GM23338 (cell line): ENCODE measurements around the gene COL2A1. TPM values are rescaled to one million over a fixed set of nuclear protein-coding genes. Genes with fewer than 3 reads are reported as not detected.

ENCODE experiments used
- ATAC-seq: fragments of 200-7000 bp; cut with Tn5 transposase; 3 replicates; pipeline ENCODE4 v1.9.1; 2020
- DNase-seq: peaks from one replicate; pipeline ENCODE4 v3.0.0-alpha.2; 2015; ENCODE audit warnings: low spot score
- H2AFZ ChIP-seq: fragments of 200-600 bp; sonication (generic); 2 replicates; pipeline ENCODE4 v1.8.0; 2016; ENCODE audit warnings: antibody characterized with exemption, mild to moderate bottlenecking, moderate library complexity
- H3F3A ChIP-seq: fragments of 200-600 bp; sonication (generic); replicated peaks from 2 replicates; pipeline ENCODE4 v1.8.0; 2017; ENCODE audit warnings: antibody characterized with exemption, mixed run types, low read depth
- H3K27ac ChIP-seq: fragments of 200-600 bp; sonication (generic); 2 replicates; pipeline ENCODE4 v1.6.1; 2016; ENCODE audit warnings: low read depth
- H3K27me3 ChIP-seq: fragments of 200-600 bp; sonication (generic); 2 replicates; pipeline ENCODE4 v1.8.0; 2016; ENCODE audit warnings: mild to moderate bottlenecking, mixed run types, moderate library complexity; ENCODE audit not compliant: insufficient read depth
- H3K36me3 ChIP-seq: fragments of 200-600 bp; sonication (generic); 2 replicates; pipeline ENCODE4 v1.8.0; 2016; ENCODE audit warnings: mild to moderate bottlenecking; ENCODE audit not compliant: insufficient read depth
- H3K4me1 ChIP-seq: fragments of 200-600 bp; sonication (generic); 2 replicates; pipeline ENCODE4 v1.8.0; 2016; ENCODE audit warnings: mild to moderate bottlenecking, moderate library complexity; ENCODE audit not compliant: insufficient read depth
- H3K4me2 ChIP-seq: fragments of 200-600 bp; sonication (generic); 2 replicates; pipeline ENCODE4 v1.7.1; 2017; ENCODE audit warnings: mixed run types
- H3K4me3 ChIP-seq: fragments of 200-600 bp; sonication (generic); 2 replicates; pipeline ENCODE4 v1.6.1; 2016; ENCODE audit warnings: mixed run types
- H3K79me2 ChIP-seq: fragments of 200-600 bp; sonication (generic); replicated peaks from 2 replicates; pipeline ENCODE4 v1.8.0; 2017; ENCODE audit warnings: mild to moderate bottlenecking; ENCODE audit not compliant: insufficient read depth
- H3K9me2 ChIP-seq: fragments of 200-600 bp; sonication (generic); 2 replicates; pipeline ENCODE4 v1.8.0; 2017; ENCODE audit not compliant: insufficient read depth
- H4K20me1 ChIP-seq: fragments of 200-600 bp; sonication (generic); replicated peaks from 2 replicates; pipeline ENCODE4 v1.8.0; 2017; ENCODE audit warnings: mild to moderate bottlenecking; ENCODE audit not compliant: insufficient read depth
- H3K27ac Mint-ChIP-seq: 2 replicates; pipeline ENCODE4 v1.8.0; 2020; ENCODE audit warnings: inconsistent platforms, mild to moderate bottlenecking, moderate library complexity, mixed read lengths
- H3K27me3 Mint-ChIP-seq: 3 replicates; pipeline ENCODE4 v1.8.0; 2022; ENCODE audit warnings: low read depth, mild to moderate bottlenecking, moderate library complexity, mixed read lengths, inconsistent platforms; ENCODE audit not compliant: insufficient read depth, poor library complexity
- H3K36me3 Mint-ChIP-seq: 3 replicates; pipeline ENCODE4 v1.8.0; 2021; ENCODE audit warnings: low read depth, mild to moderate bottlenecking, inconsistent platforms, moderate library complexity, mixed read lengths
- H3K4me1 Mint-ChIP-seq: 3 replicates; pipeline ENCODE4 v1.8.0; 2020; ENCODE audit warnings: mild to moderate bottlenecking, inconsistent platforms, mixed read lengths
- H3K4me3 Mint-ChIP-seq: 3 replicates; pipeline ENCODE4 v1.8.0; 2021; ENCODE audit warnings: moderate library complexity, mild to moderate bottlenecking, inconsistent platforms, mixed read lengths
- H3K9me3 Mint-ChIP-seq: 3 replicates; pipeline ENCODE4 v1.8.0; 2020; ENCODE audit warnings: moderate library complexity, mild to moderate bottlenecking, inconsistent platforms, mixed read lengths
- CREB1 ChIP-seq: fragments of 250-450 bp; sonication (Bioruptor Pico); IDR thresholded peaks from 2 replicates; pipeline ENCODE4 v1.5.0; 2020; ENCODE audit warnings: low read depth, mild to moderate bottlenecking, moderate library complexity
- CTCF ChIP-seq, 2 experiments: fragments of 200-600 bp in 1 of 2; sonication (generic) in 1 of 2; conservative IDR thresholded peaks; 2 replicates each; pipeline versions ENCODE4 v1.5.1 to v1.6.1; 2016 to 2017; ENCODE audit warnings: antibody characterized with exemption in 2 of 2, low read depth in 2 of 2, mild to moderate bottlenecking in 2 of 2, moderate library complexity in 1 of 2
- EZH2 ChIP-seq: fragments of 200-600 bp; sonication (generic); IDR thresholded peaks from one replicate; pipeline ENCODE4 v1.8.0; 2017; ENCODE audit warnings: antibody characterized with exemption, mild to moderate bottlenecking, low read depth; ENCODE audit not compliant: unreplicated experiment
- EZH2phosphoT487 ChIP-seq: fragments of 200-600 bp; sonication (generic); IDR thresholded peaks from one replicate; pipeline ENCODE4 v1.8.1; 2018; ENCODE audit warnings: antibody characterized with exemption; ENCODE audit not compliant: unreplicated experiment
- NANOG ChIP-seq: IDR thresholded peaks from 2 replicates; pipeline ENCODE4 v1.6.1; 2016; ENCODE audit warnings: antibody characterized with exemption, borderline replicate concordance
- POLR2AphosphoS5 ChIP-seq: IDR thresholded peaks from 2 replicates; pipeline ENCODE4 v1.6.1; 2016; ENCODE audit warnings: antibody characterized with exemption, low read depth
- STAT1 ChIP-seq: IDR thresholded peaks from one replicate; pipeline ENCODE4 v1.6.1; 2016; ENCODE audit warnings: antibody characterized with exemption; ENCODE audit not compliant: unreplicated experiment
- ZNF114 ChIP-seq: fragments of 250-450 bp; sonication (Bioruptor Pico); IDR thresholded peaks from 2 replicates; pipeline ENCODE4 v1.5.0; 2020; ENCODE audit warnings: mild to moderate bottlenecking, moderate library complexity
- ZNF331 ChIP-seq: fragments of 250-450 bp; sonication (Bioruptor Pico); IDR thresholded peaks from 2 replicates; pipeline ENCODE4 v1.5.0; 2020; ENCODE audit warnings: low read depth, mild to moderate bottlenecking, moderate library complexity
- polyA plus RNA-seq: library from polyadenylated mRNA; unstranded; fragments of >200 nt; fragmentation: Nextera tagmentation; extraction: Ambion mirVana; gene quantifications from 2 replicates; pipeline ENCODE4 v1.2.1, GENCODE V29; 2016
- total RNA-seq: library from RNA; depleted of rRNA; stranded (reverse); fragments of >200 nt; shearing (Covaris generic); gene quantifications from 2 replicates; pipeline ENCODE4 v1.2.3, GENCODE V29; 2014
- TF ChIP-seq, protein P1 (sequence below): fragments of 250-450 bp; sonication (Bioruptor Pico); IDR thresholded peaks from 2 replicates; pipeline ENCODE4 v1.5.0; 2020; ENCODE audit warnings: mild to moderate bottlenecking, moderate library complexity
- TF ChIP-seq, protein P2 (sequence below): IDR thresholded peaks from 2 replicates; pipeline ENCODE4 v1.6.1; 2016; ENCODE audit warnings: antibody characterized with exemption

The COL2A1 gene
- total and polyA plus RNA-seq, 2 experiments from 2014 or later = 7.0 to 24.6 TPM

DNA sequence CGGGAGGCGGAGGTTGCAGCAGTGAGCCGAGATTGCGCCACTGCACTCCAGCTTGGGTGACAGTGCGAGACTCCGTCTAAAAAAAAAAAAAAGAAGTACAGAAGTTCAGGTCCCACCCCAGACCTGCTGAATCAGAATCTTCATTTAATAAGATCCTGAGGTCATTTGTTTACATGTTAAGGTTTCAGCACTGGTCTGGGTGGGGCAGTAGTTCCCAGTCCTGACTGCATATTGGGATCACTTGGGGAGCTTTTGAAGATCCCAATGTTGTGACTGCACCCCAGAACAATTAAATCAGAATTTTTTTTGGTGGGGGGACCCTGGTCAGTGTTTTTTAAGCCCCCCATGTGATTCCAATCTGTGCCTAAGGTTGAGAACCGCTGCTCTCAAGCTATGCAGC, 11.7 kb upstream of the COL2A1 start:
- Histone ChIP-seq H3K4me2 (no peak overlapping the region), H3K27me3 (peaks cover 100% of the 10 kb centered on the region), H3K4me1 (no peaks in the 10 kb centered on the region), H2AFZ (no peak overlapping the region), H3F3A (no peaks in the 10 kb centered on the region), H3K9me2 (no peaks in the 10 kb centered on the region), H3K4me3 (no peak overlapping the region), H4K20me1 (peaks cover 15% of the 10 kb centered on the region), H3K79me2 (no peaks in the 10 kb centered on the region), H3K27ac (no peak overlapping the region), H3K36me3 (no peaks in the 10 kb centered on the region)
- TF ChIP-seq EZH2 (no peak), STAT1 (no peak), EZH2phosphoT487 (no peak), NANOG (no peak), ZNF114 (no peak), ZNF331 (CRISPR knock-in tag) (no peak), POLR2AphosphoS5 (no peak), CTCF (conservative IDR thresholded peaks at IDR 0.05; ENCODE audit: low read depth in 2 of 2) (no peak), CREB1 (CRISPR knock-in tag) (no peak)
- TF ChIP-seq, protein P1, sequence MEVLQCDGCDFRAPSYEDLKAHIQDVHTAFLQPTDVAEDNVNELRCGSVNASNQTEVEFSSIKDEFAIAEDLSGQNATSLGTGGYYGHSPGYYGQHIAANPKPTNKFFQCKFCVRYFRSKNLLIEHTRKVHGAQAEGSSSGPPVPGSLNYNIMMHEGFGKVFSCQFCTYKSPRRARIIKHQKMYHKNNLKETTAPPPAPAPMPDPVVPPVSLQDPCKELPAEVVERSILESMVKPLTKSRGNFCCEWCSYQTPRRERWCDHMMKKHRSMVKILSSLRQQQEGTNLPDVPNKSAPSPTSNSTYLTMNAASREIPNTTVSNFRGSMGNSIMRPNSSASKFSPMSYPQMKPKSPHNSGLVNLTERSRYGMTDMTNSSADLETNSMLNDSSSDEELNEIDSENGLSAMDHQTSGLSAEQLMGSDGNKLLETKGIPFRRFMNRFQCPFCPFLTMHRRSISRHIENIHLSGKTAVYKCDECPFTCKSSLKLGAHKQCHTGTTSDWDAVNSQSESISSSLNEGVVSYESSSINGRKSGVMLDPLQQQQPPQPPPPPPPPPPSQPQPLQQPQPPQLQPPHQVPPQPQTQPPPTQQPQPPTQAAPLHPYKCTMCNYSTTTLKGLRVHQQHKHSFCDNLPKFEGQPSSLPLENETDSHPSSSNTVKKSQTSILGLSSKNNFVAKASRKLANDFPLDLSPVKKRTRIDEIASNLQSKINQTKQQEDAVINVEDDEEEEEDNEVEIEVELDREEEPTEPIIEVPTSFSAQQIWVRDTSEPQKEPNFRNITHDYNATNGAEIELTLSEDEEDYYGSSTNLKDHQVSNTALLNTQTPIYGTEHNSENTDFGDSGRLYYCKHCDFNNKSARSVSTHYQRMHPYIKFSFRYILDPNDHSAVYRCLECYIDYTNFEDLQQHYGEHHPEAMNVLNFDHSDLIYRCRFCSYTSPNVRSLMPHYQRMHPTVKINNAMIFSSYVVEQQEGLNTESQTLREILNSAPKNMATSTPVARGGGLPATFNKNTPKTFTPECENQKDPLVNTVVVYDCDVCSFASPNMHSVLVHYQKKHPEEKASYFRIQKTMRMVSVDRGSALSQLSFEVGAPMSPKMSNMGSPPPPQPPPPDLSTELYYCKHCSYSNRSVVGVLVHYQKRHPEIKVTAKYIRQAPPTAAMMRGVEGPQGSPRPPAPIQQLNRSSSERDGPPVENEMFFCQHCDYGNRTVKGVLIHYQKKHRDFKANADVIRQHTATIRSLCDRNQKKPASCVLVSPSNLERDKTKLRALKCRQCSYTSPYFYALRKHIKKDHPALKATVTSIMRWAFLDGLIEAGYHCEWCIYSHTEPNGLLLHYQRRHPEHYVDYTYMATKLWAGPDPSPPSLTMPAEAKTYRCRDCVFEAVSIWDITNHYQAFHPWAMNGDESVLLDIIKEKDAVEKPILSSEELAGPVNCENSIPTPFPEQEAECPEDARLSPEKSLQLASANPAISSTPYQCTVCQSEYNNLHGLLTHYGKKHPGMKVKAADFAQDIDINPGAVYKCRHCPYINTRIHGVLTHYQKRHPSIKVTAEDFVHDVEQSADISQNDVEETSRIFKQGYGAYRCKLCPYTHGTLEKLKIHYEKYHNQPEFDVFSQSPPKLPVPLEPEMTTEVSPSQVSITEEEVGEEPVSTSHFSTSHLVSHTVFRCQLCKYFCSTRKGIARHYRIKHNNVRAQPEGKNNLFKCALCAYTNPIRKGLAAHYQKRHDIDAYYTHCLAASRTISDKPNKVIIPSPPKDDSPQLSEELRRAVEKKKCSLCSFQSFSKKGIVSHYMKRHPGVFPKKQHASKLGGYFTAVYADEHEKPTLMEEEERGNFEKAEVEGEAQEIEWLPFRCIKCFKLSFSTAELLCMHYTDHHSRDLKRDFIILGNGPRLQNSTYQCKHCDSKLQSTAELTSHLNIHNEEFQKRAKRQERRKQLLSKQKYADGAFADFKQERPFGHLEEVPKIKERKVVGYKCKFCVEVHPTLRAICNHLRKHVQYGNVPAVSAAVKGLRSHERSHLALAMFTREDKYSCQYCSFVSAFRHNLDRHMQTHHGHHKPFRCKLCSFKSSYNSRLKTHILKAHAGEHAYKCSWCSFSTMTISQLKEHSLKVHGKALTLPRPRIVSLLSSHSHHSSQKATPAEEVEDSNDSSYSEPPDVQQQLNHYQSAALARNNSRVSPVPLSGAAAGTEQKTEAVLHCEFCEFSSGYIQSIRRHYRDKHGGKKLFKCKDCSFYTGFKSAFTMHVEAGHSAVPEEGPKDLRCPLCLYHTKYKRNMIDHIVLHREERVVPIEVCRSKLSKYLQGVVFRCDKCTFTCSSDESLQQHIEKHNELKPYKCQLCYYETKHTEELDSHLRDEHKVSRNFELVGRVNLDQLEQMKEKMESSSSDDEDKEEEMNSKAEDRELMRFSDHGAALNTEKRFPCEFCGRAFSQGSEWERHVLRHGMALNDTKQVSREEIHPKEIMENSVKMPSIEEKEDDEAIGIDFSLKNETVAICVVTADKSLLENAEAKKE = no peak
- TF ChIP-seq, protein P2, sequence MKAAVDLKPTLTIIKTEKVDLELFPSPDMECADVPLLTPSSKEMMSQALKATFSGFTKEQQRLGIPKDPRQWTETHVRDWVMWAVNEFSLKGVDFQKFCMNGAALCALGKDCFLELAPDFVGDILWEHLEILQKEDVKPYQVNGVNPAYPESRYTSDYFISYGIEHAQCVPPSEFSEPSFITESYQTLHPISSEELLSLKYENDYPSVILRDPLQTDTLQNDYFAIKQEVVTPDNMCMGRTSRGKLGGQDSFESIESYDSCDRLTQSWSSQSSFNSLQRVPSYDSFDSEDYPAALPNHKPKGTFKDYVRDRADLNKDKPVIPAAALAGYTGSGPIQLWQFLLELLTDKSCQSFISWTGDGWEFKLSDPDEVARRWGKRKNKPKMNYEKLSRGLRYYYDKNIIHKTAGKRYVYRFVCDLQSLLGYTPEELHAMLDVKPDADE = no peak
- Mint-ChIP-seq H3K27ac (no peak overlapping the region), H3K36me3 (no peaks in the 10 kb centered on the region), H3K27me3 (peaks cover 100% of the 10 kb centered on the region), H3K4me3 (no peak overlapping the region), H3K9me3 (no peaks in the 10 kb centered on the region), H3K4me1 (no peaks in the 10 kb centered on the region)
- no peak for ATAC-seq
- DNase-seq = no peak
